Panc1 (cell line): ENCODE measurements around the gene NR3C1.

Source experiments
- CTCF ChIP-seq: fragments of 450-650 bp; IDR thresholded peaks from 2 replicates; pipeline ENCODE4 v1.5.1; 2017; ENCODE audit warnings: mild to moderate bottlenecking
- POLR2AphosphoS5 ChIP-seq: IDR thresholded peaks from 2 replicates; pipeline ENCODE4 v1.6.1; 2012; ENCODE audit warnings: mild to moderate bottlenecking, low read depth, low read length, moderate library complexity
- REST ChIP-seq, 2 experiments: IDR thresholded peaks; 2 replicates each; pipeline ENCODE4 v1.6.1; 2011 to 2012; ENCODE audit warnings: low read depth in 2 of 2, control low read depth in 1 of 2, low read length in 1 of 2, mild to moderate bottlenecking in 1 of 2, moderate library complexity in 1 of 2; ENCODE audit not compliant: insufficient read depth in 1 of 2
- TCF7L2 ChIP-seq: IDR thresholded peaks from 2 replicates; pipeline ENCODE4 v1.6.1; 2011; ENCODE audit warnings: mild to moderate bottlenecking, low read depth, low read length, inconsistent platforms

- TF ChIP-seq CTCF (no peak), TCF7L2 (no peak), POLR2AphosphoS5 (no peak), REST (IDR thresholded peaks at IDR 0.05; ENCODE audit: insufficient read depth in 1 of 2, low read depth in 2 of 2, low read length in 1 of 2) (no peak)
Measured at GRCh38 chr5:143304836-143305475, 98.5 kb downstream of the NR3C1 start.
